ENCODE measurements around the gene RASGRP1.

DNA sequence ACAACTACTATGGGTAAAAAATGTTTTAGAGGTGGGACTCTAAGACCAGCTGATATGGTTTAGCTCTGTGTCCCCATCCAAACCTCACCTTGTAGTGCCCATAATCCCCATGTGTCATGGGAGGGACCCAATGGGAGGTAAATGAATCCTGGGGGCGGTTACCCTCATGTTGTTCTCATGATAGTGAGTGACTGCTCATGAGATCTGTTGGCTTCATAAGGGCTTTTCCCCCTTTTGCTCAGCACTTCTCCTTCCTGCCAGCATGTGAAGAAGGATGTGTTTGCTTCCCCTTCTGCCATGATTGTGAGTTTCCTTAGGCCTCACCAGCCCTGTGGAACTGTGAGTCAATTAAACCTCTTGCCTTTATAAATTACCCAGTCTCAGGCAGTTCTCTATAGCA is 65.0 kb downstream of the RASGRP1 start:
- TF ChIP-seq, protein P1, sequence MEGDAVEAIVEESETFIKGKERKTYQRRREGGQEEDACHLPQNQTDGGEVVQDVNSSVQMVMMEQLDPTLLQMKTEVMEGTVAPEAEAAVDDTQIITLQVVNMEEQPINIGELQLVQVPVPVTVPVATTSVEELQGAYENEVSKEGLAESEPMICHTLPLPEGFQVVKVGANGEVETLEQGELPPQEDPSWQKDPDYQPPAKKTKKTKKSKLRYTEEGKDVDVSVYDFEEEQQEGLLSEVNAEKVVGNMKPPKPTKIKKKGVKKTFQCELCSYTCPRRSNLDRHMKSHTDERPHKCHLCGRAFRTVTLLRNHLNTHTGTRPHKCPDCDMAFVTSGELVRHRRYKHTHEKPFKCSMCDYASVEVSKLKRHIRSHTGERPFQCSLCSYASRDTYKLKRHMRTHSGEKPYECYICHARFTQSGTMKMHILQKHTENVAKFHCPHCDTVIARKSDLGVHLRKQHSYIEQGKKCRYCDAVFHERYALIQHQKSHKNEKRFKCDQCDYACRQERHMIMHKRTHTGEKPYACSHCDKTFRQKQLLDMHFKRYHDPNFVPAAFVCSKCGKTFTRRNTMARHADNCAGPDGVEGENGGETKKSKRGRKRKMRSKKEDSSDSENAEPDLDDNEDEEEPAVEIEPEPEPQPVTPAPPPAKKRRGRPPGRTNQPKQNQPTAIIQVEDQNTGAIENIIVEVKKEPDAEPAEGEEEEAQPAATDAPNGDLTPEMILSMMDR (IDR thresholded peaks at IDR 0.05; ENCODE audit: low read depth, low read length) = no peak
- no peak for TF ChIP-seq EZH2phosphoT487 (IDR thresholded peaks at IDR 0.05; ENCODE audit: low read depth)

All from OCI-LY3 (cell line).